GM19043 (cell line): ENCODE results near the gene KCTD20.

ENCODE experiments used
- ATAC-seq: cut with Tn5 transposase; IDR thresholded peaks from one replicate; pipeline ENCODE4 v1.9.1; 2021; ENCODE audit warnings: low read depth; ENCODE audit not compliant: unreplicated experiment

Gene KCTD20

DNA sequence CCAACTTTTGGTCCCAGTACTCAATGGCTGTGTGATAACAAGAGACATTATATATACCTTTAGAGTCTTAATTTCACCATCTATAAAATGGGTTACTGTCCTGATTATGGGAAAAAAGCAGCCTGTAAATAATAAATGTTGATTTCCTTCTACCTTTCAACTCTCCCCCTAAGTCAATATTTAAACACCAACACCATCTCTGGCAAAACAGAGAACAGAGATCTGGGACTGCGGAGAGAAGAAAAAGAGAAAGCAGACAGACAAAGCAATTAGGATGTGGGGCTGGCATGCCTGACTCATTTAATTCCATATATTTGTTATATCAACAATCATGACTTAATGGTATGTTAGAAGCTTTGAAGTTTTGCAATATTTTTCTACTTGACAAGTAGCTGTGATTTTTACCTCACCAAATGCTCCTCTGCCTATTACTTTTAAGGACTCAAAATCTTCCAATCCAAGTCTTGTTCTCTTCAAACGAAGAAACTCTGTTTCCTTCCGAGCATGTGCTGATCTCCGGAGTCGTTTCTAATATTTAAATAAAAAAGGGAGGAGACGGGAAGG lies 81.2 kb downstream of the KCTD20 start:
- ATAC-seq: no peak

DNA sequence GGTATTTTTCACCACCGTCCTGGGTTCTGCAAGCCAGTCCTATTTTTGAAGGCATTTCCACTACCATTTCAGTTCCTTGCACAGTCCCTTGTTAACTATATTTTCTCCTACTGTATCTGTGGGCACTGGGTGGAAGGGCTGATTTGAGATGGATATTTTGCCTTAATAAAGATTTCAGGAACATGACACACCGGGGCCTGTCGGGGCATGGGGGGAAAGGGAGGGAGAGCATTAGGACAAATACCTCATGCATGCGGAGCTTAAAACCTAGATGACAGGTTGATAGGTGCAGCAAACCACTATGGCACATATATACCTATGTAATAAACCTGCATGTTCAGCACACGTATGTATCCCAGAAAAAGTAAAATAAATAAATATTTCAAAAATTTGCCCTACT lies 82.1 kb downstream of the KCTD20 start:
- ATAC-seq: no peak

DNA sequence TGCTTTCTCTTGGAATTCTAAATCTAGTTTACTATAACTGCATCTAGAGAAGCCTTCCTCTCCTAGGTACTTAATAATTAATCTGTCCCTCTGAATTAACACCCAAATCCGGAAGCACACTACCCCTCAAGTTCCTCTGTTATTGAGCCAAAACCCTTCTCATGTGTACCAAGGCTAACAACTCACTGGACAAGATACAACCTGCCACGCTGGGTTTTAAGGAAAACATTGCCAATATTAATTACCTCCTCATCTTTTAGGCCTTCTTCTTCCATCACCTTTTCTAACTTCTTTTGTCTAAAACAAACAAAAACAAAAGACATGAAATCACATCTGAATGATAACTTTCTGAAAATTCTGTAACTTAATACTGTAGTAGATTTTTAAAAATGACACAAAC lies 82.5 kb downstream of the KCTD20 start:
- no peak for ATAC-seq

DNA sequence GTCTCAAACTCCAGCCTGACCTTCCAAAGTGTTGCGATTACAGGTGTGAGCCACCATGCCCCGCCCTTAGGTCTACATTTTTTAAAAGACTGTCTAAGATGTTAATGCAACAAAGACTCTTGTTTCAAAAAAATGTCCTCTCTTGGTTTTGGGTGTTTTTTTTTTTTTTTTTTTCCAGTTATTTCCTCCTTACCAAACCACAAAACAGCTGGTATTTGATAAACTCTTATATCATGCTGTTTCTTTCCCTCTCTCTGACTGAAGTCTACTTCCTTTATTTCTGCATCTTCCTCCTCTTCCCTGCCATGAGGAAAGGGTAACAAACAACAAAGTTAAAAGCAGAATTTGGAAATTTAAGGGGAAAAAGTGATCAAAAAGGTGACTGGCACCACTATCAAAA lies 83.3 kb downstream of the KCTD20 start:
- ATAC-seq: no peak

DNA sequence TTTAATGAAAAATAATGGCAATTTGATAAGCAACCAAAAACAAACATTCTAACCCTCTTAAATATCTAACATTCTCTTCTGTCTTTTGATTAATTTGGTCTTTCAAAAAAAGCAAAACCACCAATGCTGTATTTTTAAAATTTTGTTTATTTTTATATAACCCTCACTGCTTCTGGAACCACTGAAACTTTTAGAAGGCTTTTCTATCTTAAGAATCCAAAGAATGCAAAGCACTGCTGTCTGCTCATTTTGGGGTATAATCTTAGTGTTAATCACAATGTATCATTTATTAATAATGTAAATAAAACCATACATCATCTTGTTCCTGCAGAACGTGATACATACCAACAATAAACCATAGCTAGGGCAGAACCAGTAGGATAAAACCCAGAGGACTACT lies 90.5 kb downstream of the KCTD20 start:
- no peak for ATAC-seq

DNA sequence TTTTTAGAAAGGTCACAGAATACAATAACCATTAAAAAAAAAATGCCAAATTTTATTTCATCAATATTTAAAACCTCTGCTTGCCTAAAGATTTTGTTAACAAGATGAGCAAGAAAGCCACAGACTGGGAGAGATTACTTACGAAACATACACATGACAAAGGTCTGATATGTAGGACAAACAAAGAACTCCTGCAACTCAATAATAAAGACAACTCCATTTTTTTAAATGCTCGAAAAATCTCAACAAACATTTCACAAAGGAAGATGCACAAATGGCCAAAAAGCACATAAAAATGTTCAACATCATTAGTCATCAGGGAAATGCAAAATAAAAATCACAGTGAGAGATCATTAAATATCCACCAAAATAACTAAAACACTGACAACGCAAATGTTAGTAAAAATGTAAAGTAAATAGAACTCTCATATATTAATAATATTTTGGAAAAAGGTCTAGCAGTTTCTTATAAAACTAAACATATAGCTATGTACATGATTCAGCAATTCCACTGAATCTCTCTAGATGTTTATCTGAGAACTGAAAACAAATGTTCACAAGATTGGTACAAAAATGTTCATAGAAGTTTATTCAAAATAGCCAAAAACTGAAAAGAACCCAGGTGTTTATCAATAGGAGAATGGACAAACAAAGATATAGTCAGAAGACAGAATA lies 94.2 kb downstream of the KCTD20 start:
- ATAC-seq: no peak

DNA sequence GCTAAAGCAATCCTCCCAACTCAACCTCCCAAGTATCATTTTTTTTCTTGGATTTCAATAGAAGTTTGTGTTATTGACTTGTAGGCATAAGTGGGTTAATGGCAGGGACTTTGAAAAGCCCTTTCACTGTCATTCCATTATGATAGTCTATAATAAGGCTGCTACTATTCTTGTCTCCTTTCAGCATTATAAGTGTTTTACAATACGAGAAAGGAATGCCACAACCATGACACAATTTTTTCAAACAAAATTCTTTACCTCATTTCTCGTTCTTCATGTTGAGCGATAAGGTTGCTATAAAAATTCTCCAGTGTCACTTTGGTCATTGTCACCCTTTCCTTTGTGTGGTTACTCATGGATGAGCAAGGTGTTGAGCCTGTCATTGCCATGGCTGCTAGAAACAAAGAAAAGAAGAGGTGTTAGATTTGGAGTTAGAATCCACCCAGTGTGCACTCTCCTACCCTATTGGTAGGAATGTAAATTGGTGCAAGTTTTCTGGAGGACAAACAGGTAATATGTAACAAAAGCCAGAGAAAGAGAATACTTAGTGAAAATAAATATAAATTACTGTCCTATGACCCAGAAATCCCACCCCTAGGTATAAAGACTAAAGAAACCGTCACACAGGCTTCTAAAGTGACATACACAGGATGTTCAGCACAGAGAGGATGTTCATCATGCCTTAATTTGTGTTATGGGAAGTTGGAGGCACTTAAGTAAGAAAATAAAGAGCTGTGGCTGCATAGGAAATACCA lies 97.2 kb downstream of the KCTD20 start:
- no peak for ATAC-seq
